K562 (cell line): ENCODE data around the gene CCNYL1.

Experiments
- SNRNP70 ChIP-seq: fragments of 200-400 bp; formaldehyde crosslinking; optimal IDR thresholded peaks from 2 replicates; pipeline ENCODE3; 2017; ENCODE audit warnings: low read depth, low read length
- ZFP1 ChIP-seq: fragments of 450-650 bp; formaldehyde crosslinking; IDR thresholded peaks from 2 replicates; pipeline ENCODE4 v1.4.0; 2020; ENCODE audit warnings: mild to moderate bottlenecking, mixed read lengths

- no peak for TF ChIP-seq SNRNP70
- no peak for TF ChIP-seq ZFP1 (CRISPR knock-in tag)
Measured at GRCh38 chr2:207676827-207677354, 34.5 kb upstream of the CCNYL1 start.
